Left renal cortex interstitium (tissue), 4 donors: ENCODE measurements around the gene RPS15. TPM values are rescaled to one million over a fixed set of nuclear protein-coding genes. Genes with fewer than 3 reads are reported as not detected.

Source experiments
- DNase-seq, 4 donors: peaks; one replicate each; pipeline ENCODE4 v3.0.0-alpha.2; 2013; ENCODE audit warnings: low read depth in 4 of 4, low spot score in 2 of 4, missing footprints in 1 of 4
- polyA plus RNA-seq, 4 donors: library from polyadenylated mRNA; unstranded; fragments of 120-200 nt; gene quantifications; one replicate each; pipeline ENCODE4 v1.2.1, GENCODE V29; 2013; ENCODE audit not compliant: insufficient read length in 4 of 4

Gene RPS15
- polyA plus RNA-seq: 1,000 to 10,000 TPM in 1 of 4 donors, 100 to 1,000 TPM in 3; 623 to 1,048 (median 767) TPM

DNA sequence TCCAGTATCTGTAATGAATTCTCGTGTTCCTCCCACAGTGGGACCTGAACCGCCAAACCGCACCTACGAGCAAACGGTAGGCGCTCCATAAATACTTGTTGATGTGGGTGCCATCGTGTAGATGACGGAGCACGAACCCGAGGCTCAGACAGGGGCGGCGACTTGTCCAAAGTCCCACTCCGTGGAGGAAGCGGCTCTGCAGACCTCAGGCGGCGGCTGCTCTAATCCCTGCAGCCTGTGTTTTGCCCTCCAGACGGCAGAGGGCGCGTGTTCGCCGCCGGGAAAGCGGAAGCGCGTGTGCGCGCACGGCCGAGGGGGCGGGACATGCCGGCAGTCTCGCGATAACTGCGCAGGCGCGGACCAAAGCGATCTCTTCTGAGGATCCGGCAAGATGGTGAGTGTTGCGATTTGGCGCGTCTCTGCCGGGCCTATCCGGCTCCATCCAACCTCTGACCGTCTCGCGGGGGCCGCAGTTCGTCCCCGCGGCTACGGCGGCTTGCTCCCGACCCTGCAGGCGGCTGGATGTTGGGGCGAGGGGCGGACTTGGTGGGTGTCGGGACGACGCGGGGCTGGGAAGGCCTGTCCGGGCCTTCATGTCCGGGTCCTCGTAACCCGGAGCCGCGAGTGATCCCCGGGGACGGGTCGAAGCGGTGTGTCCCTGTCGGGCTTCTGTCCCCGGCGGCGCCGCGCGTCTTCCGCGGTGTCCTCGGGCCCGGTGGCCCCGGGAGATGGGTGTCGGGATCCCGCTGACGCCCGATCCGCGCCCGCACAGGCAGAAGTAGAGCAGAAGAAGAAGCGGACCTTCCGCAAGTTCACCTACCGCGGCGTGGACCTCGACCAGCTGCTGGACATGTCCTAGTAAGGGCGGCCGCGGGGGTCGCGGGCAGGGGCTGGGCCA is at the start of gene RPS15:
TSS of gene RPS15 (plus strand) at position 362 of the 898 bp plus-strand sequence. CDS start at position 392, 30 bp downstream.
- peak; percentile 88 to 95 (median 93) for DNase-seq

- DNase-seq: no peak
These were observed 49.6 kb upstream of the RPS15 start for GRCh38 chr19:1388637-1389026.

DNA sequence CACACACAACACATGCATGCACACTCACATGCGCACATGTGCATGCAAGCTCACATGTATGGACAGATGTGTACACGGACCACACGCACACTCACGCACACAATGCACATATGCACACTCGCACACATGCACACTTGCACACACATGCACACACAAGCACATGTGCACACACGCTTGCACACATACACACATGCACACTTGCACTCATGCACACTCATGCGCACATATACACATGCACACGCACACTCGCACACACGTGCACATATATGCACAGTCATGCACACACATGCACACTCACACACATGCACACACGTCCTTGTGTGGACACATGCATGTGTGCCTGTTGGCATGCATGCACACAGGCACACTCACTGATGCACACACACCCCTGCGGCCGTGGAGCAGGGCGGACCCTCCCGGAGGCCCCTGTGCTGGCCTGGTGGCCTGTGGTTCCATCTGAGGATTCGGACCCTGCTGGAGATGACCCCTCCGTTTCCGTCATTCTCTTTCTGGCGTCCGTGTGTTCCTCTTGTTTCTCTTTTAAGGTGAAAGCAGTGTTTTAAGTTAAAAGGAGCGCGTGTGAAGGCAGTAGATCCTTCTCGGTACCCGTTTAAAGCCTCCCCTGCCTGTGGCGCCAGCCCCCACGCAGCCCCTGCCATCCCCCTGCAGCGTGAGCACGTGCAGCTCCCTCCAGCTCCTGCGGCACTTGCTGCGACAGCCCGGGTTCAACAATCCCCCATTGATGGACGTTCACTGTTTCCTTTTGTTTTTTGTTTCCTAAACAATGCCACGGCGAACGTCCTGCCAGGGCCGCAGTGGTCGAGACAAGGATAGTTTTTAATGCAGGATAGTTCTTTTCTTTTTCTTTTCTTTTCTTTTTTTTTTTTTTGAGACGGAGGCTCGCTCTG is 48.9 kb upstream of the RPS15 start:
- DNase-seq: no peak

DNA sequence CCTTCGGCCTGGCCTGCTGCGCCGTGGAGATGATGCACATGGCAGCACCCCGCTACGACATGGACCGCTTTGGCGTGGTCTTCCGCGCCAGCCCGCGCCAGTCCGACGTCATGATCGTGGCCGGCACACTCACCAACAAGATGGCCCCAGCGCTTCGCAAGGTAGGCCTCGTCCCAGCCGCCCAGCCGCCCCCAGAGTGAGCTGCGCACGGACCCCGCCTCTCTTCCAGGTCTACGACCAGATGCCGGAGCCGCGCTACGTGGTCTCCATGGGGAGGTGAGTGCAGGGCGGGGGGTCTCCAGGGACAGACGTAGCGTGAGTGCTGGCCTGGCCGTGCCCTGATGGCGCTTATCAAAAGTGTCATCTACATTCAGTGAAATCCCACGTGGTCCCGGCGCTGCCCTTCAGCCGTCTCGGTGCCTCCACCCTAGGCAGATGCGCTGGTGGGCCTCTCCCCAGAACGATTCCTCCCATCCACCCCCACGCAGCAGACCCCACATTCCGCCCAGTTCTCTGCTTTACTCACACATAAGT is 47.2 kb upstream of the RPS15 start:
- no peak for DNase-seq

DNA sequence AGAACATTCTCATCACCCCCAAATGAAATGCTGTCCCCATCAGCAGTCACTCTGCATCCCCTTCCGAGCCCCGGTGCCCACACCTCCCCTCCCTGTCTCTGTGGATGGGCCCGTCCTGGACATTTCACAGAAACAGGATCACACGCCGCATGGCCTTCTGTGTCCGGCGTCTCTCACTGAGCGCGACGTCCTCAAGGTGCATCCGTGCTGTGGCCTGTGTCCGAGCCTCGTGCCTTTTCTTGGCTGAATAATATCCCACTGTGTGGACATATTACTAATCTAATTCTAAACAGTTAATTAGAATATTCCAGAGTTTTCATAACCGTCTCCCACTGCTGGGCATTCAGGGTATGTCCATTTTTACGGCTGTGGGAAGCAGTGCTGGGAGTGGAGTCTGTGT is 45.8 kb upstream of the RPS15 start:
- no peak for DNase-seq

DNA sequence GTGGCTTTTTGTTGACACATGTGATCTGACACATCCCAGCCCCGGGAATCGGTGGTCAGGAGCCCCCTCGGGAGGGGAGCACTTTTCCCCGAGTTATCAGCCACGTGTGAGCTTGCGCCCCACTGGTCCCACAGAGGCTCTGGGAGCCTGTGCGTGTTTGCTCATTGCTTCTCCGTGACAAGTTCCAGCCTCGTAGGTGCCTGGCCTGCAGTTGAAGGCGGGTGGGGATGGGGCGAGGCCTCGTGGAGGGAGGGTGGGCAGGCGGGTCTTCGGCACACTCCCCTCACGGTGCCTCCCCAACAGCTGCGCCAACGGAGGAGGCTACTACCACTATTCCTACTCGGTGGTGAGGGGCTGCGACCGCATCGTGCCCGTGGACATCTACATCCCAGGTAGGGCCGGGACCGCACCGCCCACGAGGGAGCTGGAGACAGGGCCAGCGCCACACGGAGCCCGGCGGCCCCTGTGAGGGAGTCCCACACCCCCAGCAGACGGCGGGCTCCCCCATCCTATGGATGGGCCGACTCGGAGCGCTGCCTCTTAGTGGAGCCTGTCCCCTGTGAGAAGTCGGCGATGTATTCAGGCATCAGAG is 45.2 kb upstream of the RPS15 start:
- DNase-seq: no peak

DNA sequence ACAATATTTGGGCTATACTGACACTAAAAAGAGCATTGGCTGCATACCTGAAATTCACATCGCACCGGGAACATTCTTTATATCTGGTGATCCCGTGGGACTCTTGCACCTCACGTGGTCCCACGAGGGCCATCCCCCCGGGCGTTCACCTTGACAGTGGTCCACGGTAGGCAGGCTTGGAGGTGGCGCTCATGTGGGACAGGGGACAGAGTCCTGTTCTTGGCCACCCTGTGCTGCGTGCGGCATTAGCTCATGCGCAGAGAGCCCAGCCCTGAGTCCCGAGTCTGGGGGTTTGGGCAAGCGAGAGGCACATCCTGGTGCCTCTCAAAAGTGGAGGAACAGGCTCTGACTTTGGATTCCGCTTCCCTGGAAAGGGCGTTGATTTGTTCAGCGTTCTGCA is 44.4 kb upstream of the RPS15 start:
- no peak for DNase-seq

DNA sequence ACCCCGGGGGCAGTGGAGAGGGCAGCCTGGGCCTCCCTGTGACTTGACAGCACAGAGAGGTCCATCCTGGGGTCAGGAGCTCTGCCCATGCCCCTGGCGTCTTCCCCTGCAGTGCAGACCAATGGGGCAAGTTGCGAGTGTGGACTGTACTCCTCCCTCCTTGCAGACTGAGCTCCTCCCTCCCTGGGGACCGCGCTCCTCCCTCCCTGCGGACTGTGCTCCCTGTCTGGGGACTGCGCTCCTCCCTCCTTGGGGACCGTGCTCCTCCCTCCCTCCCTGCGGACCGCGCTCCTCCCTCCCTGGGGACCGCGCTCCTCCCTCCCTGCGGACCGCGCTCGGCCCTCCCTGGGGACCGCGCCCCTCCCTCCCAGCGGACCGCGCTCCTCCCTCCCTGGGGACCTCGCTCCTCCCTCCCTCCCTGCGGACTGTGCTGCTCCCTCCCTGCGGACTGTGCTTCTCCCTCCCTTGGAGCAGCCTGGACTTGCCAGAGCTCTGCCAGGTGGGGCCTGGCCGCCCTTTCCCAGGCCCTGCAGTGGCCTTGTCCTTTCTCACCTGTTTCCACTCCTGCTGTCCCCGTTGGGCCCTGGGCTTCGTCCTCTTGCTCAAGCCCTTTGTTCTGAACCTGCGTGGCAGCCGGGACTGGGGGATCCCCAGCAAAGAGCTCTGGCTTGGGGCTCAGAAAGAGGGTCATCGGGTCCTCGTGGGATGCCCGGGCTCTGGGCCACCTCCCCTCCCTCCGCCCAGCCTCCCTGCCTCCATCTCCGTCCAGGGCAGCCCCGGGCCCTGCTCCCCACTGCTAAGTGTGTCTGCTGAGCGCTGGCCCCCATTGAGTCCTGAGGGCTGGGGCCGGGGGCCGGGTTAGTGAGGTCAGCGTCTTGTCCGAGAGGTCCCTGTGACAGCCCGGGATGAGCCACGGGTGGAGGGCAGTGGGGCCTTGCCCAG is 43.7 kb upstream of the RPS15 start:
- DNase-seq: no peak

- no peak for DNase-seq
These were observed 42.8 kb upstream of the RPS15 start for GRCh38 chr19:1395194-1396018.

GRCh38 chr19:1396019-1396767 is 42.0 kb upstream of the RPS15 start:
- no peak for DNase-seq

DNA sequence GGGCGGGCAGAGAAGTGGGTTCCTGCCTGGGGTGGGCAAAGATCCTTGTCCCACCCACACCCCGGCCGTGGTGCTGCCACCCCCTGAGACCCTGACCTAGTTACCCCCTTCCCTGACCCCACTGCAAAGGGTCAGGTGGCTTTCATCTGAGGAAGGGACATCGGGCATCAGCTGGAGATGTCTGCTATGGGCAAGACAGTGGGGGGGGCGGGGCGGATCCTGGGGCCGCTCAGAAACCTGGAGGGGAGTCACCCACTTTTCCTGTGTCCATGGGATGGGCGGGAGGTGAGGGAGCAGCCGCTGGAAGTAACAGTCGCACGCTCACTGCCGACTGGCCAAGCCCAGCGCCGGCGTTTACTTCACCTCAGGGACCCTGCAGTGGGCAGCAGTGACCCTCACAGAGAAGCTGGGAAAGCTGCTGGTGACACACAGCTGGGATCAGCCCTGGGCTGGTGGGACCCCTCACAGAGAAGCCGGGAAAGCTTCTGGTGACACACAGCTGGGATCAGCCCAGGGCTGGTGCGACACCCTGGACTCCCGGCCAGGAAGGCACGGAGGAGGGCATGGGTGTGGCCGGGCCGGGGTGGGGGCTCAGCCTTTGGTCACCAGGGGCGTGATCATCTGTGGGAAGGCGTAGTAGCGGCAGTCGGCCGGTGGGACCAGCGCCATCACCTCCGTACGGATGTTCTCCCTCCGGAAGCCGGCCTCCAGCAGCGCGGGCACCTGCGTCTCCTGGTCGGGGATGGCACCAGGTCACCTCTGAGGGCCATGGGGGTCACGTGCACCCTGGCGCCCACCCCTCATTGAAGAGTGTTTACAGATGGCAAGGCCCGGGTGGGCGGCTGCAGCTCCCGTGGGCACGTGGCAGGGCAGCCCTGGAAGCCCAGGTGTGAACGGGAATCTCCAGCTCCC is 41.2 kb upstream of the RPS15 start:
- no peak for DNase-seq

GRCh38 chr19:1397838-1398237 is 40.4 kb upstream of the RPS15 start:
- DNase-seq: no peak

DNA sequence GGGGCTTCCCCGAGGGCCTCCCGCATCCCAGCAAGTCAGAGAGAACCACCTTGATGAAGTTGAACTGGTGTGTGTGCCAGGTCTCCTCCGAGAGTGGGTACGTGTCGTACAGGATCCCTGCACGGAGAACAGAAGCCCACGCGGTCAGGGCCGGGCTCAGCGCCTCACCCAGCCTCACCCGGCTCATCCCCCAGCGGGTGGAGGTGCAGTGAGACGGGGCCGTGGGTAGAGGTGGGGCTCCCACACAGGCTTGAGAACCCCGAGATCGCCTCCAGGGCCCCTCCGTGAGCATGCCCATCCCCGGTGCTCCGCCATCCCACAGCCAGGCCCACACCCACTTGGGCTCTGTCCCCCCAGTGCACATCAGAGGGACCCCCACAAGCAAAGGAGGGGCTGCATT is 39.1 kb upstream of the RPS15 start:
- DNase-seq: no peak

DNA sequence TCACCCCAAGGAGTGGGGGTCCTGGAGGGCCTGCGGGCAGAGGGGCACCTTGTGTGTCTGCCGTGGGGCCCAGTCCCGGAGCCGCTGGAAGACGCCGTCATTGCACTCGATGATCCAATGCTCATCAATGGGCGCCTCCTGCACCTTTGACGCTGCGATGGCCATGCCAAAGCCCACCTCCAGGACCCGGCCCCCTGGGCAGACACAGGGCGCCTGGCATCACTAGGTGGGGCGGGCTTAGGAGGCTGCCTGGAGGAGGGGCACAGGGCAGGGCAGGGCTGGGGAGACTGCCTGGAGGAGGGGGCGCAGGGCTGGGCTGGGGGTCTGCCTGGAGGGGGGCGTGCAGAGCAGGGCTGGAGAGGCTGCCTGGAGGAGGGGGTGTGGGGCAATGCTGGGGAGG is 38.5 kb upstream of the RPS15 start:
- DNase-seq: no peak

- no peak for DNase-seq
These were observed 37.7 kb upstream of the RPS15 start for GRCh38 chr19:1400281-1401137.
